Fibroblast of skin of abdomen (primary cell): ENCODE measurements around the gene CCL23. TPM values are rescaled to one million over a fixed set of nuclear protein-coding genes. Genes with fewer than 3 reads are reported as not detected.
"Not testable (repeated sequence)": the region's sequence is repeated elsewhere in the genome, so short reads cannot be mapped to it uniquely, and the experiment has no call there.

Experiments
- DNase-seq: peaks from one replicate; pipeline ENCODE4 v3.0.0-alpha.2; 2013
- polyA plus RNA-seq, 2 experiments: library from polyadenylated mRNA; unstranded; fragments of 120-200 nt; gene quantifications; one replicate each; pipeline ENCODE4 v1.2.1, GENCODE V29; 2013; ENCODE audit not compliant: insufficient read length in 2 of 2

The CCL23 gene
- not detected for polyA plus RNA-seq (2013, experiment 1 of 2; ENCODE audit: insufficient read length)
- not detected for polyA plus RNA-seq (2013, experiment 2 of 2; ENCODE audit: insufficient read length)

GRCh38 chr17:36017799-36018198 is at the start of gene CCL23:
Gene CCL23, minus strand, starts transcription at chr17:36017972. Its CDS starts 75 bp downstream, at chr17:36017897.
- DNase-seq, result no peak

GRCh38 chr17:36066365-36066985 is 48.7 kb upstream of the CCL23 start:
- no peak for DNase-seq

GRCh38 chr17:36063786-36064541 is 46.2 kb upstream of the CCL23 start, which contains the start of gene CCL18:
Gene CCL18, plus strand, starts transcription at chr17:36064272. Its CDS starts 71 bp downstream, at chr17:36064343.
- no peak for DNase-seq

- no peak for DNase-seq
Measured at GRCh38 chr17:36060816-36061215, 43.0 kb upstream of the CCL23 start.

- no peak for DNase-seq
Measured at GRCh38 chr17:36059406-36059805, 41.6 kb upstream of the CCL23 start.

- no peak for DNase-seq
Measured at GRCh38 chr17:36057911-36058310, 40.1 kb upstream of the CCL23 start.

- DNase-seq, result no peak
Measured at GRCh38 chr17:36055921-36056520, 38.2 kb upstream of the CCL23 start.

GRCh38 chr17:36055171-36055570 is 37.4 kb upstream of the CCL23 start:
- no peak for DNase-seq

GRCh38 chr17:36049643-36050042 is 31.9 kb upstream of the CCL23 start:
- no peak for DNase-seq

- no peak for DNase-seq
Measured at GRCh38 chr17:36048066-36048465, 30.3 kb upstream of the CCL23 start.

GRCh38 chr17:36036235-36036634 is 18.5 kb upstream of the CCL23 start:
- DNase-seq, result no peak

- no peak for DNase-seq
Measured at GRCh38 chr17:36034127-36034526, 16.4 kb upstream of the CCL23 start.

- no peak for DNase-seq
Measured at GRCh38 chr17:36030956-36031355, 13.2 kb upstream of the CCL23 start.

- no peak for DNase-seq
Measured at GRCh38 chr17:36027761-36028160, 10.0 kb upstream of the CCL23 start.

GRCh38 chr17:36024106-36024869 is 6.5 kb upstream of the CCL23 start:
- no peak for DNase-seq

GRCh38 chr17:36019423-36019822 is 1.7 kb upstream of the CCL23 start:
- DNase-seq, result no peak

GRCh38 chr17:36016555-36016954 is 1.2 kb downstream of the CCL23 start:
- no peak for DNase-seq

GRCh38 chr17:36015895-36016294 is 1.9 kb downstream of the CCL23 start:
- DNase-seq, result not testable (repeated sequence)

- no peak for DNase-seq
Measured at GRCh38 chr17:36014946-36015345, 2.8 kb downstream of the CCL23 start.

- DNase-seq, result no peak
Measured at GRCh38 chr17:36011201-36011600, 6.6 kb downstream of the CCL23 start.

- no peak for DNase-seq
Measured at GRCh38 chr17:36008998-36009665, 8.6 kb downstream of the CCL23 start.

GRCh38 chr17:36004594-36005108 is 13.1 kb downstream of the CCL23 start:
- no peak for DNase-seq
